GM12878 (cell line): Measurements from ENCODE around the gene ING1. TPM values are rescaled to one million over a fixed set of nuclear protein-coding genes. Genes with fewer than 3 reads are reported as not detected.

Experiments
- BACH1 ChIP-seq: fragments of 450-650 bp; IDR thresholded peaks from 2 replicates; pipeline ENCODE4 v1.6.1; 2017; ENCODE audit warnings: mild to moderate bottlenecking, borderline replicate concordance
- GATAD2B ChIP-seq: fragments of 450-650 bp; conservative IDR thresholded peaks from 2 replicates; pipeline ENCODE4 v1.6.1; 2017; ENCODE audit warnings: low read depth, mild to moderate bottlenecking, moderate library complexity
- HDAC2 ChIP-seq: fragments of 200-600 bp; sonication (generic); IDR thresholded peaks from 2 replicates; pipeline ENCODE4 v1.6.1; 2017
- HDGF ChIP-seq: fragments of 450-650 bp; IDR thresholded peaks from 2 replicates; pipeline ENCODE4 v1.6.1; 2016; ENCODE audit warnings: antibody characterized with exemption
- IKZF1 ChIP-seq: fragments of 450-650 bp; conservative IDR thresholded peaks from 2 replicates; pipeline ENCODE4 v1.6.1; 2017; ENCODE audit warnings: antibody characterized with exemption, mild to moderate bottlenecking
- IRF3 ChIP-seq: fragments of 450-650 bp; IDR thresholded peaks from 2 replicates; pipeline ENCODE4 v1.6.1; 2014; ENCODE audit warnings: mild to moderate bottlenecking
- IRF4 ChIP-seq: IDR thresholded peaks from 2 replicates; pipeline ENCODE4 v1.6.1; 2011; ENCODE audit warnings: low read depth, low read length
- JUND ChIP-seq: IDR thresholded peaks from 2 replicates; pipeline ENCODE4 v1.6.1; 2012; ENCODE audit warnings: low read depth, mild to moderate bottlenecking, low read length, improper control_type of control experiment, moderate library complexity
- KLF5 ChIP-seq: fragments of 450-650 bp; IDR thresholded peaks from 2 replicates; pipeline ENCODE4 v1.6.1; 2014; ENCODE audit warnings: mild to moderate bottlenecking; ENCODE audit not compliant: partially characterized antibody
- MLLT1 ChIP-seq: fragments of 450-650 bp; IDR thresholded peaks from 2 replicates; pipeline ENCODE4 v1.6.1; 2016; ENCODE audit warnings: mild to moderate bottlenecking
- MXI1 ChIP-seq: fragments of 150-350 bp; IDR thresholded peaks from 2 replicates; pipeline ENCODE4 v1.6.1; 2011; ENCODE audit warnings: low read depth, mild to moderate bottlenecking, inconsistent platforms, low read length, improper control_type of control experiment
- NBN ChIP-seq: fragments of 450-650 bp; IDR thresholded peaks from 2 replicates; pipeline ENCODE4 v1.6.1; 2016
- PAX8 ChIP-seq: fragments of 450-650 bp; IDR thresholded peaks from 2 replicates; pipeline ENCODE4 v1.6.1; 2017; ENCODE audit warnings: mild to moderate bottlenecking, moderate library complexity
- POU2F2 ChIP-seq: IDR thresholded peaks from 3 replicates; pipeline ENCODE4 v1.6.1; 2011; ENCODE audit warnings: low read depth, mild to moderate bottlenecking, low read length, borderline replicate concordance
- PRDM15 ChIP-seq: fragments of 450-650 bp; formaldehyde crosslinking; IDR thresholded peaks from 2 replicates; pipeline ENCODE4 v1.4.0; 2020; ENCODE audit warnings: mild to moderate bottlenecking, moderate library complexity
- RAD51 ChIP-seq: fragments of 450-650 bp; IDR thresholded peaks from 2 replicates; pipeline ENCODE4 v1.6.1; 2016; ENCODE audit warnings: moderate library complexity, mild to moderate bottlenecking, inconsistent platforms
- REST ChIP-seq: IDR thresholded peaks from 2 replicates; pipeline ENCODE4 v1.6.1; 2012; ENCODE audit warnings: mild to moderate bottlenecking, low read depth, low read length
- TBL1XR1 ChIP-seq: IDR thresholded peaks from 2 replicates; pipeline ENCODE4 v1.6.1; 2012; ENCODE audit warnings: low read depth, low read length, improper control_type of control experiment
- TCF3 ChIP-seq: IDR thresholded peaks from 2 replicates; pipeline ENCODE4 v1.6.1; 2012; ENCODE audit warnings: low read depth, mild to moderate bottlenecking, low read length, borderline replicate concordance; ENCODE audit not compliant: insufficient read depth
- ZBED1 ChIP-seq: IDR thresholded peaks from 2 replicates; pipeline ENCODE4 v1.6.1; 2016; ENCODE audit warnings: borderline replicate concordance
- ZZZ3 ChIP-seq: IDR thresholded peaks from 2 replicates; pipeline ENCODE4 v1.6.1; 2011; ENCODE audit warnings: low read depth; ENCODE audit not compliant: control insufficient read depth, insufficient read length
- polyA plus RNA-seq, 11 experiments: library from polyadenylated mRNA; depleted of rRNA in 4 of 11; unstranded in 6 of 11; stranded (reverse) in 5 of 11; fragments of >200 nt; fragmentation: Nextera tagmentation in 4 of 11; fragmentation: Illumina TruSeq in 1 of 11; extraction: Ambion mirVana in 4 of 11; extraction: Trizol in 1 of 11; gene quantifications; 1 replicate in 1 of 11; 2 replicates in 10 of 11; pipeline versions ENCODE4 v1.2.1 to v1.2.3, GENCODE V29; 2011 to 2016; ENCODE audit warnings: inconsistent platforms in 2 of 11, missing spikeins in 2 of 11, low read depth in 1 of 11
- total RNA-seq, 4 experiments: library from RNA; depleted of rRNA in 3 of 4; stranded (reverse); fragments of >200 nt in 3 of 4; fragmentation: Illumina TruSeq in 1 of 4; extraction: Trizol in 1 of 4; gene quantifications; 2 replicates each; pipeline versions ENCODE4 v1.2.1 to v1.2.3, GENCODE V29; 2013 to 2021

Gene ING1
- total and polyA plus RNA-seq, 10 of the 15 experiments (the other 5 are each of a cell fraction or from before 2014, with no cell fraction given), result 1.3 to 20.4 (median 13.1) TPM

- TF ChIP-seq MLLT1 (peak; percentile 95), MXI1 (no peak), GATAD2B (peak; percentile 50; the same call in 1 of the 2 replicates), REST (no peak; the same call in 1 of the 2 replicates), TCF3 (peak; percentile 94), POU2F2 (peak; percentile 99), JUND (no peak), ZBED1 (peak; percentile 93), HDAC2 (no peak), IRF3 (no peak), IRF4 (0 out of 2 replicates have a peak, but pooled peaks have one; percentile 17), BACH1 (peak; percentile 90), TBL1XR1 (no peak), NBN (peak; percentile 93), ZZZ3 (no peak), KLF5 (peak; percentile 79), PRDM15 (CRISPR knock-in tag) (peak; percentile 66; the same call in 1 of the 2 replicates), HDGF (0 out of 2 replicates have a peak, but pooled peaks have one; percentile 12), IKZF1 (peak; percentile 63), PAX8 (no peak), RAD51 (0 out of 2 replicates have a peak, but pooled peaks have one; percentile 22)
Measured at GRCh38 chr13:110714797-110715394, 1.4 kb downstream of the ING1 start (continued).
